Anterior cingulate cortex (tissue), 58 donors: ENCODE results near the gene IQCF6.
"Not testable (repeated sequence)": the region's sequence is repeated elsewhere in the genome, so short reads cannot be mapped to it uniquely, and the experiment has no call there.

Experiments
- DNase-seq, 58 donors: peaks; one replicate each; lab custom pipeline; 2025; lab: John Stamatoyannopoulos, UW

IQCF6 gene

DNA sequence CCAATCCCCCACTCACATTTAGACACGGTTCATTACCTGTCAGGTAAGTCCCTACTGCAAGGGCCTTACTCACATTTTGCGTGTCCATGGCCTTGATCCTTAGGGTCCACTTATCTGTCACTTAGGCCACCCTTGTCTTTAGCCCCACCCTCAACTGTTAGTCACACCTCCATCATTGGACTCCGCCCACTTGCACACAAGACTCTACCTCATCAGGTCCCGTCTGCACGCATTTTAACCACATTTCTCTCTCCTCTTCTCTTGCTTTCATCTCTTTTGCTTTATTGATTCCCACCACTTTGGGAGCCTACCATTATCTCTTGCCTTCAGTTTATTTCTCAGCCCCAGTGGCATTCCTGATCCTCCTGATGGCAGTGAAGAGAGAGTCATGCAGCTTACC is at the start of gene IQCF6:
Gene IQCF6 (minus strand): TSS at position 101 of the 400 bp plus-strand sequence. CDS start 13 bp downstream, at position 88.
- DNase-seq = no peak

DNA sequence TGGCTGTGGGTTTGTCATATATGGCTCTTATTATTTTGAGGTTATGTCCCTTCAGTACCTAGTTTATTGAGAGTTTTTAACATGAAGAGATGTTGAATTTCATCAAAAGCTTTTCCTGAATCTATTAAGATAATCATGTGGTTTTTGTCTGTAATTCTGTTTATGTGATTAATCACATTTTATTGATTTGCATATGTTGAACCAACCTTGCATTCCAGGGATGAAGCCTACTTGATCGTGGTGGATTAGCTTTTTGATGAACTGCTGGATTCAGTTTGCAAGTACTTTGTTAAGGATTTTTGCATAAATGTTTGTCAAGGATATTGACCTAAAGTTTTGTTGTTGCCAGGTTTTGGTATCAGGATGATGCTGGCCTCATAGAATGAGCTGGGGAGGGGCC is 49.3 kb upstream of the IQCF6 start:
- no peak for DNase-seq

DNA sequence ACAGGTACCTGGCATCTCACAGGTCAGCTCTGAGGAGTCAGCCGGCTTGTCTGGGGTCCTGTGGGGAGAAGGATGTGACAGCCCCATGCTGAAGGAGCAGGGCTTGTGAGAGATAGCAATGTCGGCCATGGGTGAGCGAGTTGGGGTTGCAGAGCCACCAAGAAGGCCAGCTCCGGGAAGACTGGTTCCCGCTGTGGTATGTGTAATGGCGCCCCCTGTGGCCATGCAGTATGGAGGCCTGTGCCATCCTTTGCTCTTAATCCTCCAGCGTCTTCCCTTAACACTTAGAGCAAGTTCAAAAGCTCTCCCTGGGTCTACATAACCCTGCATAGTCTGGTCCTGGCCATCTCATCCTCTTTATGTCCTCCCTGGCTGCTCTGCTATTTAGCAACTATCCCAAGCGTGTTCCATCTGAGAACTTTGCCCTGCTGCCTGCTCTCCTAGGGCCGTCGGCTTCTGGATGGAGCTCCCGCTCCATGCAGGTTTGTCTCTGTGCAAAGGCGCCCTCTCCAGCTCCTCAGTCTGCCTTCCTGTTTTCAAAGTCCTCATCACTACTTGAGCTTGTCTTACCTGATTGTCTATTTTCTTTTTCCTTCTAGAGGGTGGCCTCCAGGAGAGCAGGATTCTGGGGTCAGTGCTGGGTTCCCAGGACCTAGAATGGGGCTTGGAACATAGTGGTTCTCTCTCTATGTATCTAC is 40.8 kb upstream of the IQCF6 start:
- no peak for DNase-seq

DNA sequence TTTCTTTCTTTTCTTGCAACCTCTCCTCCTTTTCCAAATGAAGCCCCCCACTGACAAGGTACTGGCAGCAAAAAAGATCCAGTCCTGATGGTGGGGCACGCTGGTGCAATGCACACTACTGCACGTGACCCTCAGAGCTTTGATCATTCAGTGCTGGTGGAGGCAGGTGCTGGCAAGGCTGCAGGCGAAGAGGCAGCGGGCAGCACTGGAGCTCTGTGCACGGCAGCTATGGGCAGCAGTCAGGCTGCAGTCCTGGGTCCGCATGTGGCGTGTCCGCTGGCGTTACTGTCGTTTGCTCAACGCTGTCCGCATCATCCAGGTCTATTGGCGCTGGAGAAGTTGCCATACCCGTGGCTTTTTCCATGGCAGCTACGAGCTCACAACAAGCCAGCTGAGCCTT is 40.1 kb upstream of the IQCF6 start:
- DNase-seq = no peak

DNA sequence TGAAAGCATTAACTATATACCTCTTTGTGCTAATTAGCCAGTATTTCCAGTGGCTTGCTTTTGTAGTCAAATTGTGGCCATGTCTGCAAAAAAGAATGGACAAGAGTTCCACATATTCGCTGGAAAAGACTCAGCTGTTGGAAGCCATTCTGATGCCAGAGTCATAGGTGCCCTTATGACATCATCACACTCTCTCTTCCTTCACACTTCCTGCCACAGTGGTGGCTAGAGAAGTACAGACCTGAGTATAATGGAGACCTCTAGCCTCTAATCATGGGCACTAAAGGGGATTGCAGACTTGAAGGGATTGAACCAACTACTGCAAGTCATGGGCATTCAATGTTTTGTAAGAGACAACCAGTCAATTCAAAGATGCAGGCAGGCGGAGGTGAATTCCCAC is 38.3 kb upstream of the IQCF6 start:
- DNase-seq = no peak

DNA sequence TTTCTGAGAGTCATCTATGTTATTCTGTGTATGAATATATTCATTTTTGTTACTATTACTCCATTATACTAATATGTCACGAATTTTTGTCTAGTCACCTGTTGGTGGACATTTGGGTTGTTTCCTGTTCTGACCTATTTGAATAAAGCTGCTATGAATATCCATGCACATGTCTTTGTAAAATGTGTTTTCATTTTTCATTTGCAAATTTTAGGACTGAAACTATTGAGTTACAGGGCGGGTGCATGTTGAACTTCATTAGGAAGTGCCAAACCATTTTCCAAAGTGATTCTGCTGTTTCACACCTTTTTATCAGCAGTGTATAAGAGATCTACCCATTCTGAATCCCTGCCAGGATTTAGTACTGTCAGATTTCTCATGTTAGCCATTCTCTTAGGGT is 37.7 kb upstream of the IQCF6 start:
- DNase-seq = no peak

DNA sequence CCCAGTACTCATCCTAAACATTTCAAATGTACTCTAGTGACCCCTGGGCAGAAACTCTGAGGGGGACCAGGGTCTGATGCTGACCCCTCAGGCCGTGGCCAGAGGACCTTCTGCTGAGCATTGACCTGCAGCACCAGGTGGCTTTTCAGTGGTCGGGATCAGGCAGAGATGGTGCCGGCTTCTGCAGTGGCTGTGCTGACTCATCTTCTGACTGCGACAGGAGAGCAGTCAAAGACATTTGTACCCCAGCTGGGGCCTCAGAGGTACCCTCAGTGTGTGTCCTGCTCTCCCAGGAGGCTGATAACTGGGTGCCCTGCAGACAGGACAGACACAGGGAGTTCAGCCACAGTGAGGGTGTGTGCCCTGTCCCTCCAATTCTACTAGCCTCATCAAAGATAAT is 36.6 kb upstream of the IQCF6 start:
- no peak for DNase-seq

DNA sequence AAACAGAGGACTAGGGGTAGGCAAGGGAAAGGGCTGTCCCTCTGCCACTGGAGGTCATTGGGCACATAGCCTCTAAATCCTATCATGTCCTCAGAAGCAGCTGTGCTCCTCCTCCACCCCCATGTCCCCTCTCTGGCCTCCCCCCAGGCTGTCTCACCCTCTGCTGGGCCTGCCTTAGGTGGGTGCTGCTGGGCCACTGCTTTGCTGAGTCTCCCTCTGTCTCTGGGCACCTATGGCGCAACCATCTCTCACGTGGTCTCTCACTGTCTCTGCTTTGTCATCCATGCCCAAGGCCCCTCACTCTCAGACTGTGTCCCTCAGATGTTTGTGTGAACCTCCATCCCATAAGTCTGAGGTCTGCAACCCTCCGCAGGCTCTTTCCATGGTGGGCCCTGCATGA is 35.0 kb upstream of the IQCF6 start:
- DNase-seq = no peak

DNA sequence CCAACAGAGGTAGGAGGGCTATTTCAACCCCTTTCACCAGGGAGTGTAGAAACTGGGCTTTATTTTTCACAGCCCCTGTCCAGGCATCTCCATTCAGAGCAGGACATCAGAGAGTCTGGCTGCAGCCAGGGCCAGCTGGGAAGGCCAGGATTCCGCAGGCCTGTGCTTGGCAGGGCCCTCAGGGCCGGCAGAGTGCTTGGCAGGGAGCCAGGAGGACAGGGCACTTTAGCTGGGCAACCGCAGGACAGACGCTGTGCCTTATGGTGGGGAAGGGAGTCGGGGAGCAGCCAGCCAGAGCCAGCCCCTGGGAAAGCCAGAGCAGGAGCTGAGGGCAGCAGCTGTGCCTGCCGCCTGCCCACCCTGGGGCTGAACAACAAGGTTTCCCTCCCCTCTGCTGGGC is 34.5 kb upstream of the IQCF6 start:
- DNase-seq = peak in 51 of 58 donors; percentile 4 to 84 (median 54)

DNA sequence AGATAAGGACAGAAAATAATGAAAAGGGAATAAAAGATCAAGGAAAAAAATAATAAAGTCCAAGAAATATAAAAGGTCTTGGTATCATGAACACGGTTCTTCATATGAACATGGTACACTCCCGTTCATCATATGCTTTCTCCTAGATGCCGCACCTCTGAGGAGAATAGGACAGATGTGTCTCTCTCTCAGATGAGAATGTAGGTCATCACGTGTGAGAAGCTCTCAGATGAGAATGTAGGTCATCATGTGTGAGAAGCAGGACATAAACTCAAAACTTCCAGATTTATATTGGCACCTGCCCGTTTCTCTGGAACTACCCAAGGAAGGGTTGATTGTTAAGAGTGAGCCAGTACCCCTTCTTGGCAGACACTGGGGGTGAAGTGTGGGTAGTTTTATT is 29.9 kb upstream of the IQCF6 start:
- DNase-seq = no peak

DNA sequence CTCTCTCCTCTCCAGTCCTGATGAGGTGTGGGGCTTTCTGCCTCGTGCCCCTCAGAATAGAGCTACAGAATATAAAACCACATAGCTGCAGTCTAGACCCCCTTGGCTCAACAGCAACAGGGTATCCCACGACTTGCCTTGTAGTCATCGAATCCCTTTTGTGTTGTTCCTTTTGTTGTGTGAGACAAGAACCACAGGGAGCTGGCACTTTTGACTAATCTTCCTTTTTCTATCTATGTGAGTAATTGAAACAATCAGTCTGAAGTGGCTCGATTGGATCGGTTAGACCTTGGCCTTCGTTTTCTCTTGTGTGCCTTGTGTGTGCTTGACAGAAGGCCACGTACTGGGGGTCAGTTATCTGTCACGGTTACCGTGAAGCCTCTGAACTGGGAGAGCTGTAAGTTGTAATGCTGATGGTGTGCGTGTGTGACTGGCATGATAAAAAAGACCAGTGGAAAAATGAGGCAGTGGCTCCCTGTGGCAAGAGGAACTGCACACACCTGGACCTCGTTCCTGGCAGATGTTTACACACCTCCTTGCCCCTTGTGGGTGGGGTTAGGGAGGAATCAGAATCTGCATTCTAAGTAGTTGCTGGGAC is 23.2 kb upstream of the IQCF6 start:
- no peak for DNase-seq

DNA sequence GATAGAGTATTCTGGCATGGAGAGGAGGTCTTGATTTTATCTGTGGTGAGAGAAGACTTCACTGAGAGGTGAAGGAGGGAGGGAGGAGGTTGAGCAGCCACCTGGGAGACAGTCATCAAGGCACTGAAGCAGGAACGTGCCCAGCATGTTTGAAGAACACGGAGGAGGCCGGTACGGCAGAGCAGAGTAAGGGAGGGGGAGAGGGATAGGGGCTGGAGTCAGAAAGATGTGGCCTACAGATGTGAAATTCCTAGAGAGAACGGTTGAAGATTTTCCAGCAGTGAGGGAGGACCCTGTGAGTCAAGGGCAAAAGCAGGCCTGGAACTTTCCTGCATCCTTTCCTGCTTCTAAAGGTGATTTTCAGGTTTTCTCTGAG is 21.7 kb upstream of the IQCF6 start:
- no peak for DNase-seq

DNA sequence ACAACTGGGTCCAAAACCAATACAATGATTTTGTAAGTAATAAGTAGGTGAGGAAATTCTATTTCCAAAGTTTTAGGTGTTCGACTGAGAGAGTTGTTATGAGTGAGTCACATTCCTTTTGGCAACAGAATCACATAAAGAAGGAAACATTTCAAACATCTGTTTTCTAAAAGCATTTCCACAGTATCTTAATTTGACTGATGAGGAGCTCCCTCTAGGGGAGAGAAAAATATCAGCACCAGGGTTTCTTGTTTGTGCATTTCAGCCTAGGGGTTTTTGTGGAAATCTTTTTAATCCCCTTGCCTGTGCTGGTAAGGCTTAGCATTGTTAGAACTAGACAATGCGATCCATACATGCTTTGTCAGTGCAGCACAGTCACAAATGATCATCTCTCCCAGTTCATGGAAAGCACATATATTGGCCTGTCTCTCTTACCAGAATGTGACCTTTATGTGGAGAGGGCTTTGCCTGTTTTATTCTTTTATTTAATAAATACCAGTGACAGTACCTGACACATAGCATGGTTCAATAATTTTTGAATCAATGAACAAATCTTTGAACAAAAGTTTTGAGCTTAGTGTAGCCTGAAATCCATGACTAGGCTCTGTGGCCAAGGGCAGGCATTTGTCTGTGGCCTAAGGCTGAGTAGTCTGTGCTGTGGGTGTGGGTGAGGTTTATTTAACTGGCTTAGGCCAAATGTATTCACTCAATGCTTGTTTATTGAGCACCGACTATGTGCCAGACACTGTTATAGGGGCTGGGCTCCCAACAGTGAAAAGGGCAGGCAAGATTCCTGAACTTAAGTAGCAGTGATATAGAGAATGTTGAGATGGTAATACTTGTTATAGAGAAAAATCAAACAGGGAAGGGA is 21.1 kb upstream of the IQCF6 start:
- peak in 3 of 58 donors; percentile 5 to 15 (median 10) for DNase-seq

DNA sequence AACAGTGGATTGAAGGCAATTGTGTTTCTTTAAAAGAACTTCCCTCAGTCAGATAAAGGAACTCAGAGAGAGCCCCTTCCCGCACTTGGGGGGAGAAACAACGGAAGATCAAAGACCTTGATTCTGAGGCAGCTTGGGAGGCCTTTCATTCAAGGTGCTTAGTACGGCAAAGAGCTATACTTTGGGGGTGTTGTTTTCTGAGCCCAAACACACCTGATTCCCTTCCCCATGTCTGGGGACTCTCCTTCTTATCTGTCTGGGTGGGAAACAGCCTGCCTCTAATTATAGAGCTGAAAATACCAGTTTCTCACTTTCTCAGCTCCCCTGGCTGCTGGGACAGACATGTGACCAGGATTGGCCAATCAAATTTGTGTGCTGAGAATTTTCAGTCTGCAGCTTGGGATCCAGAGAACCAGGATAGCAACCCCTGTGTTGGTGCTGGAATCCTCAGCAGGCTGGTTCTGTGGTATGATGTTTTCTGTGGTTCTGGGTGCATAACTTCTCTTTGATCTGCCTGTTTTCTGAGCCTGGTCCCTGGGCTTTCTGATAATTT is 19.4 kb upstream of the IQCF6 start:
- peak in 1 of 58 donors; percentile 7 for DNase-seq

DNA sequence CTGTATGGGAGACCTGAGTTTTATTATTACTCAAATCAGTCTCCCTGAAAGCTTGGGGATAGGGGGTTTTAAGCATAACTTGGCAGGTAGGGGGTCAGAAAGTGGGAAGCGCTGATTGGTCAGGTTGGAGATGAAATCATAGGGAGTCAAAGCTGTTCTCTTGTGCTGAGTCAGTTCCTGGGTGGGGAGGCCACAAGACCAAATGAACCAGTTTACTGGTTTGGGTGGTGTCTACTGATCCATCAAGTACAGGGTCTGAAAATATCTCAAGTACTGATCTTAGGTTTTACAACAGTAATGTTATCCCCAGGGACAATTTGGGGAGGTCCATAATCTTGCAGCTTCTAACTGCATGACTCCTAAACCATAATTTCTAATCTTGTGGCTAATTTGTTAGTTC is 17.8 kb upstream of the IQCF6 start:
- DNase-seq = no peak

DNA sequence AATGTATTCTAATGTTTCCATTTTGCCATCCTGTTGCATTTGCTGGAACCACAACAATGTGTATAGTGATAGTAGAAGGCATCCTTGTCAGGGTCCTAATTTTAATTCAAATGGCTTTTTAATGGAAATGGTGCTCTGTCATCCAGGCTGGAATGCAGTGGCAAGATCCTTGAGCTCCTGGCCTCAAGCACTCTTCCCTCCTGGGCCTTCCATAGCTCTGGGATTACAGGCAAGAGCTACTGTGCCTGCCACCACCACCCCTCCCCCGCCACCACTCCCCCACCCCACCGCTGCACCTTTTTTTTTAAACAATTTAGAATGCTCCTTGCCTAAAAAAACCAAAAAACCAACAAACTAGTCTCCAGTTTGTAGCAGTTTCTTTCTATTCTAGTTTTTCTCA is 15.2 kb upstream of the IQCF6 start:
- DNase-seq = no peak

DNA sequence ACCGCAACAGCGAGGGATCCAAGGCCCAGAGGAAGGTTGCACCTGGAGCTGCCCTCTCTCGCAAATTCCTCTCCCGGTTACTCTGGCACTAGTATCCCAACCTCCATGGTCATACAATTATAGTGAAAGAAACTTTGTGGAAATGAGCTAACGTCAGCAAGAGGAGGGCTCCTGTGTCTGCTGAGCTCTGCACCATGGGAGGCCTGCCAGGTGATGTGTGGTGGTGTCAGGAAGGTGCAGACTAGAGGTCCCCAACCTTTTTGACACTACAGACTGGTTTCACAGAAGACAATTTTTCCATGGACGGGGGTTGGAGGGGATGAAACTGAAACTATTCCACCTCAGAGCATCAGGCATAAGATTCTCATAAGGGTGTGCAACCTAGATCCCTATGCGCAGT is 13.2 kb upstream of the IQCF6 start:
- DNase-seq = no peak

DNA sequence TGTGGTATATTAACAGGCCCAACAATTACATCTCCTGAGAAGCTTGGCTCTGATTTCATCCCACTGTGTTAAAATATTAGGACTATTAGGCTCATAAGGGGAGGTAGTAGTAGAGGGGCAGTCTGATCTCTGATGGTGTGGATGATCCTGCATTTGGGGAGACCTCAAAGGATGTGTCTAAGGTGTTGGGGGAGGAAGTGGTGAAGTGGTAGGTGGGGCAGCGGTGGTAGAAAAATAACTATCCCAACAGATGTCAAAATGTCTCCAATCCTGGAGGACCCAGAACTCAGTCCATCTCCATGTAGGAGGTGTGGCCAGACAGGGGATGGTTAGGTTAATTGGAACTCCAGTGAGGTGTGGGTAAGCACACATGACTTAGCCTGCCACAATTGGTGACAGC is 10.4 kb upstream of the IQCF6 start:
- DNase-seq = no peak

DNA sequence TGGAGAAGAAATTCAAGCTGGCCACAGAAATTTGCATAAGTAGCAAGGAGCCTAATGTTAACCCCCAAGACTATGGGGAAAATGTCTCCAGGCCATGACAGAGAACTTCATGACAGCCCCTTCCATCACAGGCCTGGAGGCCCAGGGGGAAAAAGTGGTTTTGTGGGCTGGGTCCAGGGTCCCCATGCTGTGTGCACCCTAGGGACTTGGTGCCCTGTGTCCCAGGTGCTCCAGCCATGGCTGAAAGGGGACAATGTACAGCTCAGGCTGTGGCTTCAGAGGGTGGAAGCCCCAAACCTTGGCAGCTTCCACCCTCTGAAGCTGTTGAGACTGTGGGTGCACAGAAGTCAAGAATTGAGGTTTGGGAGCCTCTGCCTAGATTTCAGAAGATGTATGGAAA is 8.5 kb upstream of the IQCF6 start:
- DNase-seq = not testable (repeated sequence)

DNA sequence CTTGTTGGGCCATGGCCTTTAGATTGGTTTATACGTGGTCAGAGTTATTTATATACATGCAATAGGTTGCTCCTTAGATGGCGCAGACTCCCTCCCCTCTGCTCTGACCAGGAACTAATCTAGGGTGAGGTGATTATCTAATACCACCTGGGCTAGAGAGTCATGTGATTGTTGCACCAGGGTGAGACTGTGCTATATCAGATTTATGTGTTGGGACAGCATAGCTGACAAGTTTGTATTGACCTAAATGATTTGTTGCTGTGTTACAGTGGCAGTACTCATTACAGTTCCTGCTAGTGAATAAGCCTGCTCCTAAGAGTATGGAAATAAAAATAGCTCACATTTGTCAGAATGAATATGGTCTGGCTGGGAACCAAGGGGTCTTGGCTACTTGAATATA is 7.2 kb upstream of the IQCF6 start:
- DNase-seq = no peak

DNA sequence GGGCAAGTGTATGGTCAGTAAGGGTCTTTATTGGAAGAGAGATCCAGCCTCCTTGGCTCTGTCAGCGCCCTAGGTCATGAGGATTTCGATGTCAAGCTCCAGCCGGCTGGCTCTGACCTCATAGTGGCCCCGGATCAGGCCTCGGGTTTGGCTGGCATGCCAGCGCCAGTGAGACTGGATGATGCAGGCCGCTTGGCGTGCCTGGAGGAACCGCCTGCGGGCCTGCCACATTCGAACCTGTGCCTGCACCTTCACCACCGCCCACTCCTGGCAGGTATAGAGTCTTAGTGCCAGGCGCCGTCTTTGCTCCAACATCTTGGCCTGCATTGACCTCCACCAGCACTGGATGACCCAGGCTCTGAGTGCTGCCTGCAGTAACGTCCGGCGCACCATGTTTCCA is 483 bp downstream of the IQCF6 start:
- no peak for DNase-seq
